Fibroblast of lung (primary cell): ENCODE measurements around the gene STON1. TPM values are rescaled to one million over a fixed set of nuclear protein-coding genes. Genes with fewer than 3 reads are reported as not detected.
"Not testable (repeated sequence)": the region's sequence is repeated elsewhere in the genome, so short reads cannot be mapped to it uniquely, and the experiment has no call there.

ENCODE experiments used
- DNase-seq, 2 donors: peaks; one replicate each; pipeline versions ENCODE4 v3.0.0 to v3.0.0-alpha.2; 2010; ENCODE audit warnings: low read depth in 2 of 2
- H2AFZ ChIP-seq: 2 replicates; pipeline ENCODE4 v1.5.1; 2012; ENCODE audit warnings: low read length, control low read depth, inconsistent platforms
- H3K27ac ChIP-seq: 2 replicates; pipeline ENCODE4 v1.5.1; 2011; ENCODE audit warnings: low read length, control low read depth; ENCODE audit not compliant: insufficient read depth
- H3K27me3 ChIP-seq: 2 replicates; pipeline ENCODE4 v1.5.1; 2011; ENCODE audit warnings: mild to moderate bottlenecking, low read length; ENCODE audit not compliant: control insufficient read depth, insufficient read depth
- H3K36me3 ChIP-seq: 2 replicates; pipeline ENCODE4 v1.5.1; 2011; ENCODE audit warnings: low read length; ENCODE audit not compliant: control insufficient read depth, insufficient read depth
- H3K4me1 ChIP-seq: 2 replicates; pipeline ENCODE4 v1.5.1; 2011; ENCODE audit warnings: low read length; ENCODE audit not compliant: control insufficient read depth, insufficient read depth; ENCODE audit errors: extremely low read depth
- H3K4me2 ChIP-seq: 2 replicates; pipeline ENCODE4 v1.5.1; 2011; ENCODE audit warnings: low read length, control low read depth; ENCODE audit not compliant: insufficient read depth; ENCODE audit errors: extremely low read depth
- H3K4me3 ChIP-seq, 4 experiments: fragments of 200-600 bp in 1 of 4; sonication (generic) in 1 of 4; replicated peaks in 1 of 4; 2 replicates each; pipeline ENCODE4 v1.5.1; 2011 to 2016; ENCODE audit warnings: low read length in 4 of 4, low read depth in 3 of 4, mild to moderate bottlenecking in 3 of 4, control low read depth in 2 of 4, inconsistent platforms in 1 of 4, mixed read lengths in 1 of 4; ENCODE audit not compliant: insufficient read depth in 1 of 4; ENCODE audit errors: control extremely low read depth in 1 of 4
- H3K79me2 ChIP-seq: 2 replicates; pipeline ENCODE4 v1.5.1; 2012; ENCODE audit warnings: mild to moderate bottlenecking, low read length, inconsistent platforms; ENCODE audit not compliant: control insufficient read depth, insufficient read depth
- H3K9ac ChIP-seq: 2 replicates; pipeline ENCODE4 v1.5.1; 2011; ENCODE audit warnings: mild to moderate bottlenecking, low read length, control low read depth; ENCODE audit not compliant: insufficient read depth
- H3K9me3 ChIP-seq: 2 replicates; pipeline ENCODE4 v1.5.1; 2012; ENCODE audit warnings: low read depth, low read length; ENCODE audit not compliant: control insufficient read depth, insufficient read depth
- H4K20me1 ChIP-seq: 2 replicates; pipeline ENCODE4 v1.5.1; 2011; ENCODE audit warnings: low read length; ENCODE audit not compliant: control insufficient read depth, insufficient read depth; ENCODE audit errors: extremely low read depth
- CTCF ChIP-seq, 2 donors: IDR thresholded peaks in 1 of 2; conservative IDR thresholded peaks in 1 of 2; 1 replicate in 1 of 2; 2 replicates in 1 of 2; pipeline ENCODE4 v1.5.1; 2011 to 2012; ENCODE audit warnings: low read length in 2 of 2, control low read depth in 1 of 2, inconsistent platforms in 1 of 2, low read depth in 1 of 2, mild to moderate bottlenecking in 1 of 2
- EZH2 ChIP-seq: IDR thresholded peaks from 2 replicates; pipeline ENCODE4 v1.5.1; 2012; ENCODE audit warnings: low read length, control low read depth, mild to moderate bottlenecking; ENCODE audit errors: missing control alignments
- polyA plus RNA-seq, 2 donors: library from polyadenylated mRNA; depleted of rRNA in 1 of 2; stranded (reverse) in 1 of 2; unstranded in 1 of 2; fragments of >200 nt; gene quantifications; 2 replicates each; pipeline ENCODE4 v1.2.1, GENCODE V29; 2011 to 2012; ENCODE audit warnings: missing spikeins in 1 of 2
- total RNA-seq: library from RNA; depleted of rRNA; stranded (reverse); fragments of >200 nt; gene quantifications from 2 replicates; pipeline ENCODE4 v1.2.1, GENCODE V29; 2014

The STON1 gene
- total and polyA plus RNA-seq, 2 donors (not counting 1 experiment from before 2014, with no cell fraction given) = 11.3 to 16.7 TPM

- Histone ChIP-seq H4K20me1 (no peaks in the 10 kb centered on the region), H3K4me1 (no peaks in the 10 kb centered on the region), H3K79me2 (no peaks in the 10 kb centered on the region), H3K9me3 (no peaks in the 10 kb centered on the region), H3K9ac (no peak overlapping the region), H3K4me2 (no peak overlapping the region), H3K27ac (no peak overlapping the region), H3K36me3 (no peaks in the 10 kb centered on the region), H3K4me3 (no peak overlapping the region), H3K27me3 (no peaks in the 10 kb centered on the region), H2AFZ (no peak overlapping the region)
- no peak for DNase-seq
- TF ChIP-seq EZH2 (no peak), CTCF (conservative IDR thresholded peaks at IDR 0.05 in 1 of 2, IDR thresholded peaks at IDR 0.05 in 1 of 2; ENCODE audit: low read depth in 1 of 2, low read length in 2 of 2) (no peak)
Measured at GRCh38 chr2:48619526-48619925, 89.6 kb downstream of the STON1 start.

GRCh38 chr2:48620604-48621003, 90.7 kb downstream of the STON1 start:
- no peaks in the 10 kb centered on the region for H3K9me3 ChIP-seq
- no peaks in the 10 kb centered on the region for H3K4me1 ChIP-seq
- no peak for DNase-seq
- H4K20me1 ChIP-seq = no peaks in the 10 kb centered on the region
- no peaks in the 10 kb centered on the region for H3K79me2 ChIP-seq
- TF ChIP-seq EZH2 (no peak), CTCF (conservative IDR thresholded peaks at IDR 0.05 in 1 of 2, IDR thresholded peaks at IDR 0.05 in 1 of 2; ENCODE audit: low read depth in 1 of 2, low read length in 2 of 2) (no peak)
- no peaks in the 10 kb centered on the region for H3K36me3 ChIP-seq
- H3K9ac ChIP-seq = no peak overlapping the region
- no peaks in the 10 kb centered on the region for H3K27me3 ChIP-seq
- no peak overlapping the region for H3K27ac ChIP-seq
- no peak overlapping the region for H2AFZ ChIP-seq
- H3K4me3 ChIP-seq = no peak overlapping the region
- H3K4me2 ChIP-seq = no peak overlapping the region

GRCh38 chr2:48622691-48623090, 92.7 kb downstream of the STON1 start:
- H3K4me2 ChIP-seq, H3K27me3 ChIP-seq, H3K36me3 ChIP-seq, H3K79me2 ChIP-seq, H3K9ac ChIP-seq, H3K27ac ChIP-seq, H4K20me1 ChIP-seq, H2AFZ ChIP-seq, H3K4me3 ChIP-seq, H3K4me1 ChIP-seq, H3K9me3 ChIP-seq, DNase-seq: not testable (repeated sequence)
